Choroid plexus epithelial cell (primary cell): ENCODE results near the gene MT1A.

Experiments
- DNase-seq: peaks from one replicate; pipeline ENCODE4 v3.0.0-alpha.2; 2010; ENCODE audit warnings: low read depth
- H3K4me3 ChIP-seq: 2 replicates; pipeline ENCODE4 v1.5.1; 2011; ENCODE audit warnings: low read depth, mild to moderate bottlenecking, control low read depth, low read length, moderate library complexity
- TF ChIP-seq, protein P1 (sequence below): conservative IDR thresholded peaks from 2 replicates; pipeline ENCODE4 v1.5.1; 2011; ENCODE audit warnings: low read depth, mild to moderate bottlenecking, control low read depth, inconsistent platforms, low read length, moderate library complexity

Gene MT1A

DNA sequence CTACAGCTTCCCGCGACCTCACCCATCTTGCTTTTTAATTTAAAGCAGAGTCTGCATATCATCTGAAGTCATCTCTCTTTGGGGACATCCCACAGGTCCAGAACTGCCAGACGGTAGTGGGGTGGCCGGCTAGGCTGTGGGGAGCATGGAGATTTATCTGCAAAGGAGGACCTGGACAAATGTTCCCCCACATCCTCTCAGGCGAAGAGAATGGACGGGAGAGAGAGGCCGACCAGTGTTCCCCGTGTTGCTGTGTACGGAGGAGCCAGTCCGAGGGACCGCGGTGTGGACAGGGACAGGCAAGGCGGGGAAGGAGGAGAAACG lies 6.7 kb upstream of the MT1A start:
- H3K4me3 ChIP-seq = peak overlapping the region; percentile 53
- DNase-seq = no peak
- TF ChIP-seq, protein P1, sequence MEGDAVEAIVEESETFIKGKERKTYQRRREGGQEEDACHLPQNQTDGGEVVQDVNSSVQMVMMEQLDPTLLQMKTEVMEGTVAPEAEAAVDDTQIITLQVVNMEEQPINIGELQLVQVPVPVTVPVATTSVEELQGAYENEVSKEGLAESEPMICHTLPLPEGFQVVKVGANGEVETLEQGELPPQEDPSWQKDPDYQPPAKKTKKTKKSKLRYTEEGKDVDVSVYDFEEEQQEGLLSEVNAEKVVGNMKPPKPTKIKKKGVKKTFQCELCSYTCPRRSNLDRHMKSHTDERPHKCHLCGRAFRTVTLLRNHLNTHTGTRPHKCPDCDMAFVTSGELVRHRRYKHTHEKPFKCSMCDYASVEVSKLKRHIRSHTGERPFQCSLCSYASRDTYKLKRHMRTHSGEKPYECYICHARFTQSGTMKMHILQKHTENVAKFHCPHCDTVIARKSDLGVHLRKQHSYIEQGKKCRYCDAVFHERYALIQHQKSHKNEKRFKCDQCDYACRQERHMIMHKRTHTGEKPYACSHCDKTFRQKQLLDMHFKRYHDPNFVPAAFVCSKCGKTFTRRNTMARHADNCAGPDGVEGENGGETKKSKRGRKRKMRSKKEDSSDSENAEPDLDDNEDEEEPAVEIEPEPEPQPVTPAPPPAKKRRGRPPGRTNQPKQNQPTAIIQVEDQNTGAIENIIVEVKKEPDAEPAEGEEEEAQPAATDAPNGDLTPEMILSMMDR = no peak

DNA sequence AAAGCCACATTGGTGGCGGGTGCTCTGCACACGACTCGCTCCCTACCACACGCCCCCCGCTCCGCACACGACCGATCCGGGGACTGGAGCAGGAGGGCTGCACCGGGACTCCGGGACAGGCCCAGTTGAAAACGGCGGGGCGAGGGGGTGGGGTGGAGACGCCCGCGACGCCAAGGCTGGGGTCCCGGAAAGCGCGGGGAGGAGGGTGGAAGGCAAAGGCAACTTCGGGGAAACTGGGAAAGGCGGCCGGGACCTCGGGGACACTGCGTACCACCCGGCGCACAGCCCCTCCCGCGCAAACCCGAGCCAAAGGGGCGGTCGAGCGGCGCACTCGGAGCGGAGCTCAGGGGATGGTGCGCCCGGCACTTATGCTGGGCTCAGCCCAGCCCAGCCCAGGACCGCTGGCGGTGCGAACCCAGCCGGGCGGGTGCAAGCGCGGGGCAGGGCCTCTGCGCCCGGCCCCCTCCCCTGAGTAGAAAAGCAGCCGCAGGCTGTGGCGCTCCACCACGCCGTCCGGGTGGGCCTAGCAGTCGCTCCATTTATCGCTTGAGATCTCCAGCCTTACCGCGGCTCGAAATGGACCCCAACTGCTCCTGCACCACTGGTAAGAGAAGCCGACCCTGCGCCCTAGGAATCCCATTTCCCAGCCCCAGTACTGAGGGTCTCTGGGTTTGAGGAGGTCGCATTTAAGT lies 6.2 kb upstream of the MT1A start, which contains the start of gene MT1M:
Gene MT1M (plus strand): TSS at position 504 of the 692 bp plus-strand sequence. CDS start 73 bp downstream, at position 577.
- no peak for DNase-seq
- TF ChIP-seq, protein P1 = no peak
- H3K4me3 ChIP-seq = peak within 1 kb of the TSS; percentile 53

DNA sequence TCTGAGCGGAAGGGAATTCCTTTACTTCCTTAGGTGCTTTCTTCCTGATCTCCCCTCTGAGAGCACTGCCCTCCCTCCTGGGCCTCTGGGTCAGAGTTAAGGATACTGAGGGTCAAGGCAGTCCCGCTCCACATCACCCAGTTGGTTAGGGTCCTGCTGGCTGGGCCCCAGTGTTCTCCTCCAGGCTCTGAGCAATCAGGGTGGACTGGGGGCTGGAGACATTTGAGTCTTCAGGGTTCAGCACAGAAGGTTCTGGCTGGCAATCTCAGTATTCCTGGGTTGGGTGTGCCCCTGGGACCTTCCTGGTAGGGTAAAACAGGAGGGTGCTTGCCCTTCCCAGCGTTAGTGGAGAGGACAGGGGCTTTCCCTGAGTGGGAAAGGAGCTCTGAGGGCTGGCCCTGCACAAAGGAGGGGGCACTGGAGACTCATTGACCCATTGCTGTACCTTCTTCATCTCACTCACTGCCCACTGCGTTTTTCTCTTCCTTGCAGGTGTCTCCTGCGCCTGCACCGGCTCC lies 5.6 kb upstream of the MT1A start:
- DNase-seq = no peak
- TF ChIP-seq, protein P1 = no peak
- peak overlapping the region; percentile 53 for H3K4me3 ChIP-seq

DNA sequence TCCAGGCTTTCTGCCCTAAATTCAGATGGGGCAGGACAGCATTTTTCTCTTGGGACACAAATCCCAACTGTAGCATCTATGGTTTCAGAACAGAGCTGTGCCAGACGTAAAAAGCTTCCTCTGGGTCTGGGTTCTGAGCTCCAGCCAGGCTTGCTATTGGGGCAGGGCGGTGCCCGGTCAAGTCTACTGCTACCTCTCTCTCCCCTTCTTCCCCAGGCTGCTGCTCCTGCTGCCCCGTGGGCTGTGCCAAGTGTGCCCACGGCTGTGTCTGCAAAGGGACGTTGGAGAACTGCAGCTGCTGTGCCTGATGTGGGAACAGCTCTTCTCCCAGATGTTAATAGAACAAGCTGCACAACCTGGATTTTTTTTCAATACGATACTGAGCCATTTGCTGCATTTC lies 4.9 kb upstream of the MT1A start:
- H3K4me3 ChIP-seq = no peak overlapping the region
- TF ChIP-seq, protein P1 = no peak
- DNase-seq = no peak

DNA sequence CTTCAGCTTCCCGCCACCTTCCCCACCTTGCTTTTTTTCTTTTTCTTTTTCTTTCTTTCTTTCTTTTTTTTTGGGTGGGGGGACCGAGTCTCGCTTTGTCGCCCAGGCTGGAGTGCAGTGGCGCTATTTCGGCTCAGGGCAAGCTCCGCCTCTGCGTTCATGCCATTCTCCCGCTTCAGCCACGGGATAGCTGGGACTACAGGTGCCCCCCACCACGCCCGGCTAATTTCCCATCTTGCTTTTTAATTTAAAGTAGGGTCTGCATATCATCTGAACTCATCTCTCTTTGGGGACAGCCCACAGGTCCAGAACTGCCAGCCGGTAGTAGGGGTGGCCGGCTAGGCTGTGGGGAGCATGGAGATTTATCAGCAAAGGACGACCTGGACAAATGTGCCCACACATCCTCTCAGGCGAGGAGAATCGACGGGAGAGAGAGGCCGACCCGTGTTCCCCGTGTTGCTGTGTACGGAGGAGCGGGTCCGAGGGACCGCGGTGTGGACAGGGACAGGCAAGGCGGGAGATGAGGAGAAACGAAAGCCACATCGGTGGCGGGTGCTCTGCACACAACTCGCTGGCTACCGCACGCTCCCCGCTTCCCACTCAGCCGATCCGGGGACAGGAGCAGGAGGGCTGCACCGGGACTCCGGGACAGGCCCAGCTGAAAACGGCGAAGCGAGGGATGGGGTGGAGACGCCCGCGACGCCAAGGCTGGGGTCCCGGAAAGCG lies 3.6 kb upstream of the MT1A start:
- no peak for DNase-seq
- H3K4me3 ChIP-seq = peak overlapping the region; percentile 45
- TF ChIP-seq, protein P1 = no peak

DNA sequence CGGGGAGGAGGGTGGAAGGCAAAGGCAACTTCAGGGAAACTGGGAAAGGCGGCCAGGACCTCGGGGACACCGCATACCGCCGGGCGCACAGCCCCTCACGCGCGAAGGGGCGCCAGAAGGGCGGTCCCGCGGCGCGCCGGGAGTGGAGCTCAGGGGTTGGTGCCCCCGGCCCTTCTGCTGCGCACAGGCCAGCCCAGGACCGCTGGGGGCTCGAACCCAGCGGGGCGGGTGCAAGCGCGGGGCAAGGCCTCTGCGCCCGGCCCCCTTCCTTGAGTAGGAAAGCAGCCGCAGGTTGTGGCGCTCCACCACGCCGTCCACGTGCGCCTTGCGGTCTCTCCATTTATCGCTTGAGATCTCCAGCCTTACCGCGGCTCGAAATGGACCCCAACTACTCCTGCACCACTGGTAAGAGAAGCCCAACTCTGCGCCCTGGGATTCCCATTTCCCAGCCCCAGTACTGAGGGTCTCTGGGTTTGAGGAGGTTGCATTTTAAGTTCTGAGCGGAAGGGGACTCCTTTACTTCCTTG lies 3.0 kb upstream of the MT1A start:
- TF ChIP-seq, protein P1 = no peak
- H3K4me3 ChIP-seq = peak overlapping the region; percentile 45
- no peak for DNase-seq
